Breast epithelium (tissue), 3 donors: ENCODE results near the gene PTPDC1.
"Not testable (repeated sequence)": the region's sequence is repeated elsewhere in the genome, so short reads cannot be mapped to it uniquely, and the experiment has no call there.

Experiments
- POLR2A ChIP-seq: fragments of 450-650 bp; IDR thresholded peaks from one replicate; pipeline ENCODE4 v1.6.1; 2016; ENCODE audit warnings: antibody characterized with exemption, mild to moderate bottlenecking, moderate library complexity
- POLR2AphosphoS5 ChIP-seq, 3 donors: sonication (generic); formaldehyde crosslinking; IDR thresholded peaks; one replicate each; pipeline ENCODE4 v1.6.1; 2017; ENCODE audit warnings: antibody characterized with exemption in 3 of 3
- TF ChIP-seq, protein P1 (sequence below), 3 donors: fragments of 450-650 bp; IDR thresholded peaks; one replicate each; pipeline ENCODE4 v1.5.1; 2016 to 2017; ENCODE audit warnings: antibody characterized with exemption in 3 of 3, mild to moderate bottlenecking in 3 of 3, moderate library complexity in 3 of 3

DNA sequence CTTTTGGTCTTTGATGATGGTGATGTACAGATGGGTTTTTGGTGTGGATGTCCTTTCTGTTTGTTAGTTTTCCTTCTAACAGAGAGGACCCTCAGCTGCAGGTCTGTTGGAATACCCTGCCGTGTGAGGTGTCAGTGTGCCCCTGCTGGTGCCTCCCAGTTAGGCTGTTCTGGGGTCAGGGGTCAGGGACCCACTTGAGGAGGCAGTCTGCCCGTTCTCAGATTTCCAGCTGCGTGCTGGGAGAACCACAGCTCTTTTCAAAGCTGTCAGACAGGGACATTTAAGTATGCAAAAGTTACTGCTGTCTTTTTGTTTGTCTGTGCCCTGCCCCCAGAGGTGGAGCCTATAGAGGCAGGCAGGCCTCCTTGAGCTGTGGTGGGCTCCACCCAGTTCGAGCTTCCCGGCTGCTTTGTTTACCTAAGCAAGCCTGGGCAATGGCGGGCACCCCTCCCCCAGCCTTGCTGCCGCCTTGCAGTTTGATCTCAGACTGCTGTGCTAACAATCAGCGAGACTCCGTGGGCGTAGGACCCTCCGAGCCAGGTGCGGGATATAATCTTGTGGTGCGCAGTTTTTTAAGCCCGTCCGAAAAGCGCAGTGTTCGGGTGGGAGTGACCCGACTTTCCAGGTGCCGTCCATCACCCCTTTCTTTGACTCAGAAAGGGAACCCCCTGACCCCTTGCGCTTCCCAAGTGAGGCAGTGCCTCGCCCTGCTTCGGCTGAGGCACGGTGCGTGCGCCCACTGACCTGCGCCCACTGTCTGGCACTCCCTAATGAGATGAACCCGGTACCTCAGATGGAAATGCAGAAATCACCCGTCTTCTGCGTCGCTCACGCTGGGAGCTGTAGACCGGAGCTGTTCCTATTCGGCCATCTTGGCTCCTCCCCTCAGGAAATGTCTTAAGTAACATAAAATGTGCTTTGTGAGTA lies 10.2 kb downstream of the PTPDC1 start:
- TF ChIP-seq POLR2A; POLR2AphosphoS5 (IDR thresholded peaks at IDR 0.05): not testable (repeated sequence)
- TF ChIP-seq, protein P1, sequence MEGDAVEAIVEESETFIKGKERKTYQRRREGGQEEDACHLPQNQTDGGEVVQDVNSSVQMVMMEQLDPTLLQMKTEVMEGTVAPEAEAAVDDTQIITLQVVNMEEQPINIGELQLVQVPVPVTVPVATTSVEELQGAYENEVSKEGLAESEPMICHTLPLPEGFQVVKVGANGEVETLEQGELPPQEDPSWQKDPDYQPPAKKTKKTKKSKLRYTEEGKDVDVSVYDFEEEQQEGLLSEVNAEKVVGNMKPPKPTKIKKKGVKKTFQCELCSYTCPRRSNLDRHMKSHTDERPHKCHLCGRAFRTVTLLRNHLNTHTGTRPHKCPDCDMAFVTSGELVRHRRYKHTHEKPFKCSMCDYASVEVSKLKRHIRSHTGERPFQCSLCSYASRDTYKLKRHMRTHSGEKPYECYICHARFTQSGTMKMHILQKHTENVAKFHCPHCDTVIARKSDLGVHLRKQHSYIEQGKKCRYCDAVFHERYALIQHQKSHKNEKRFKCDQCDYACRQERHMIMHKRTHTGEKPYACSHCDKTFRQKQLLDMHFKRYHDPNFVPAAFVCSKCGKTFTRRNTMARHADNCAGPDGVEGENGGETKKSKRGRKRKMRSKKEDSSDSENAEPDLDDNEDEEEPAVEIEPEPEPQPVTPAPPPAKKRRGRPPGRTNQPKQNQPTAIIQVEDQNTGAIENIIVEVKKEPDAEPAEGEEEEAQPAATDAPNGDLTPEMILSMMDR (IDR thresholded peaks at IDR 0.05): not testable (repeated sequence)
